Kidney (tissue), 14 donors: Measurements from ENCODE around the gene HES5. TPM values are rescaled to one million over a fixed set of nuclear protein-coding genes. Genes with fewer than 3 reads are reported as not detected.
"Not testable (repeated sequence)": the region's sequence is repeated elsewhere in the genome, so short reads cannot be mapped to it uniquely, and the experiment has no call there.

ENCODE experiments used
- DNase-seq, 5 donors: peaks; one replicate each; pipeline ENCODE4 v3.0.0-alpha.2; 2013 to 2020
- FAIRE-seq: peaks from 2 replicates; lab custom pipeline; 2012; peaks lifted over from hg19 to GRCh38; lab: Jason Lieb, UNC
- H3K27ac ChIP-seq, 2 donors: one replicate each; pipeline ENCODE4 v1.7.0; 2013; ENCODE audit warnings: low read depth in 2 of 2, low read length in 2 of 2, inconsistent platforms in 1 of 2
- H3K27me3 ChIP-seq: one replicate; pipeline ENCODE4 v1.7.1; 2013; ENCODE audit warnings: low read length, inconsistent platforms; ENCODE audit not compliant: control insufficient read depth, insufficient read depth
- H3K36me3 ChIP-seq, 3 donors: one replicate each; pipeline versions ENCODE4 v1.7.0 to v1.7.1; 2013; ENCODE audit warnings: low read length in 3 of 3, control low read depth in 1 of 3, inconsistent platforms in 1 of 3; ENCODE audit not compliant: insufficient read depth in 3 of 3, control insufficient read depth in 2 of 3
- H3K4me1 ChIP-seq, 3 donors: one replicate each; pipeline versions ENCODE4 v1.7.0 to v1.7.1; 2013; ENCODE audit warnings: low read length in 3 of 3, inconsistent platforms in 1 of 3, low read depth in 1 of 3; ENCODE audit not compliant: control insufficient read depth in 2 of 3, insufficient read depth in 2 of 3
- H3K4me3 ChIP-seq, 3 donors: one replicate each; pipeline versions ENCODE4 v1.7.0 to v1.8.1; 2013; ENCODE audit warnings: low read length in 3 of 3, control low read depth in 1 of 3, inconsistent platforms in 1 of 3
- H3K9ac ChIP-seq, 3 donors: one replicate each; pipeline versions ENCODE4 v1.7.0 to v1.7.1; 2013; ENCODE audit warnings: low read length in 3 of 3, control low read depth in 1 of 3, inconsistent platforms in 1 of 3
- H3K9me3 ChIP-seq, 3 donors: one replicate each; pipeline versions ENCODE4 v1.7.0 to v1.7.1; 2013; ENCODE audit warnings: low read length in 3 of 3, control low read depth in 1 of 3, inconsistent platforms in 1 of 3; ENCODE audit not compliant: control insufficient read depth in 2 of 3, insufficient read depth in 1 of 3
- intact Hi-C: fragments of 100-400 bp; cut with DNase I; formaldehyde crosslinking; loops from one replicate; pipeline ENCODE4 v1.11.1; 2022
- polyA plus RNA-seq: library from polyadenylated mRNA; stranded (reverse); fragments of 350-450 nt; fragmentation: Illumina TruSeq; extraction: RNeasy Lipid Tissue Mini Kit (QIAGEN cat#74804); gene quantifications from one replicate; pipeline ENCODE4 v1.2.3, GENCODE V29; 2014; ENCODE audit warnings: low read depth, low replicate concordance; ENCODE audit not compliant: insufficient read depth
- total RNA-seq: library from RNA; stranded (reverse); fragmentation: NEBNext Ultra II Directional; extraction: Animal tissue kit (Norgen Biotek cat#: 25700); gene quantifications from one replicate; pipeline ENCODE4 v1.2.1, GENCODE V29; 2021
- TF ChIP-seq, protein P1 (sequence below): IDR thresholded peaks from 3 replicates; pipeline ENCODE4 v1.5.1; 2012; ENCODE audit warnings: mild to moderate bottlenecking, moderate library complexity, borderline replicate concordance; ENCODE audit not compliant: insufficient read depth; ENCODE audit errors: extremely low read depth
- donor health status: control.
- donor health status: control.
- donor health status: control.
- donor health status: control.
- donor health status: control.
- donor health status: DM: yes; HTN: yes; CAD: no.
- donor health status: Normal renal cell carcinoma (clear cell type).

Gene HES5
- total and polyA plus RNA-seq, 2 donors from 2014 or later: 0.44 TPM; not detected in 1

DNA sequence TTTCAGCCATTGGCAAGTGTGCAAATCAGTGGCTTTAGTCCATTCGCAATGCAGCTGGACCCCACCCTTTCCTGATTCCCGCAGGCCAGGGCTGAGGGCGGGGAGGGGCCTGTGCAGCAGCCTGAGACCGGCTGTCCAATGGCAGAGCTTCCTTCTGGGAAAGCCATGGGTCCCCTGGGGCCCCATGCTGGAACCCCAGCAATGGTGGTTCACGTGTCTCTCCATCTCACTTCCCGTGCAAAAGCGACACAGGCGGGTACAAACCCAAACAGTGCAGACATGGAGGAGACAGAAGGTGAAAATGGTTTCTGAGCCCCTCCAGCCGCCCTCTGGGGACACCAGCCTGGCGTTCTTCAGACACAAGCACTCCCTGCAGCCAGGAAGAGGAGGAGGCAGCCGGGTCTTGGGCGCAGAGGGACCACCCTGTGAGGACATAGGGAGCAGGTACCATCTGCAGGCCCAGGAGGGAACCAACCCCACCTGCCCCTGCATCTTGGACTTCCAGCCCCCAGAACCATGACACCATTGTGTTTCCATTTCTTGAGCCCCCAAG, 20.3 kb upstream of the HES5 start:
- FAIRE-seq, H3K36me3 ChIP-seq, DNase-seq, H3K27me3 ChIP-seq, H3K9me3 ChIP-seq, H3K9ac ChIP-seq, H3K27ac ChIP-seq, H3K4me3 ChIP-seq, intact Hi-C loops: not testable (repeated sequence)
- peaks cover 0 to 28% (median 23%) of the 10 kb centered on the region in 3 donors for H3K4me1 ChIP-seq

DNA sequence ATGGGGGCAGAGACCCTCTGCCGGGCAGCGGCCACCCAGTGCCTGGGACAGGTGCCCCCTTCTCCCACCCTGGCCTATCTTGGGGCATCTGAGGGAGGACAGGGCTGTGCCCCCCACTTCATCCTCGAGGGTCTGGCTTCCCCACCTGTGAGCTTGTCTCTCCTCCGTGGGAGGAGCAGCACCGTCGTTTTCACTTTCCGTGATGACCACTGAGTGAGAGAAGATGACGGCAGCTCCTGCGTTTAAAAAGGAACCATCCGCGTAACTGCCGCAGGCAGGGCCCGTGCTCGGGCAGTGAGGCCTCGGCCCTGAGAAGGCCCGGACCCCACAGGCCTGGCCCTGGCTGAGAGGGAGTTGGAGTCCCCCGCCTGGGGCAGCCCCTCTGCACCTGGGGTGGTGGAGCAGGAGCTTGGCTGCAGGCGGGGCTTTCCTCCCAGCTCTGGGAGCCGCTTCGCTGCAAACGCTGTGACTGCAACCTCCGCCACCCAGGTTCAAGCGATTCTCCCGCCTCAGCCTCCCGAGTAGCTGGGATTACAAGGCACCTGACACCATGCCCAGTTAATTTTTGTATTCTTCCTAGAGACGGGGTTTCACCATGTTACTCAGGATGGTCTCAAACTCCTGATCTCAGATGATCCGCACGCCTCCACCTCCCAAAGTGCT, 19.4 kb upstream of the HES5 start:
- Histone ChIP-seq H3K4me1 (peaks cover 0 to 32% (median 18%) of the 10 kb centered on the region in 3 donors), H3K4me3 (peak overlapping the region in 1 of 3 donors; percentile 61), H3K9ac (peak overlapping the region in 2 of 3 donors; percentile 41 to 77), H3K27ac (peak overlapping the region; percentile 91 to 99)
- not testable (repeated sequence) for H3K9me3 ChIP-seq, H3K27me3 ChIP-seq, FAIRE-seq, H3K36me3 ChIP-seq, DNase-seq
- intact Hi-C loops: loop anchor here (10.0 kb wide), 1 partner anchor 135 kb away; the partner anchor contains the start of gene PEX10

DNA sequence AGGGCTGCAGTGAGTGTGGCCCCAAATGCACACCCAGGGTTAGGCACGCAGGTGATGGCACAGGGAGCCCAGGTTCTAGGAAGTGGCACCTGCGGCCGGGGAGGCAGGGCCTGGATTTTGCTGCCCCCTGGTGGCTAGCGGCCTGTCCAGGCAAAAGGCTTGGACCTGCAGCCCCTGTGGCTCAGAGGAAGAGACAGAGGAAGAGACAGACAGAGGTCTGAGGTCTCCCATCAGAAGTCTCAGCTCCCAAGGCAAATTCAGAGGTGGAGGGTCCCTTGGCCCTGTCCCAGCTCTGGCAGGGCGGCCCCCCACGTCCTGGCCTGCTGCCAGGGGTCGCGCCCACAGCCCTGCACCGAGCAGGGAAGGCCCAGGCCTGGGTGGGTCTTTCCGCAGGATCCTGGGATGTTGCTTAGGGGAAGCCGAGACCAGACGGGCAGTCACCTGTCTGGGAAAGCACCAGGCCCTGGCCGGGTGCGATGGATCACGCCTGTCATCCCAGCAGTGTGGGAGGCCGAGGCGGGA, 18.1 kb upstream of the HES5 start:
- intact Hi-C loops: loop anchor here (10.0 kb wide), 1 partner anchor 133 kb away; the partner anchor contains the start of gene PEX10
- Histone ChIP-seq H3K36me3 (no peaks in the 10 kb centered on the region), H3K4me1 (peaks cover 0 to 38% (median 18%) of the 10 kb centered on the region in 3 donors), H3K9me3 (no peaks in the 10 kb centered on the region), H3K27ac (peak overlapping the region; percentile 91 to 99), H3K9ac (peak overlapping the region in 2 of 3 donors; percentile 41 to 65), H3K4me3 (peak overlapping the region in 2 of 3 donors; percentile 50 to 61), H3K27me3 (no peaks in the 10 kb centered on the region)
- no peak for FAIRE-seq
- TF ChIP-seq, protein P1, sequence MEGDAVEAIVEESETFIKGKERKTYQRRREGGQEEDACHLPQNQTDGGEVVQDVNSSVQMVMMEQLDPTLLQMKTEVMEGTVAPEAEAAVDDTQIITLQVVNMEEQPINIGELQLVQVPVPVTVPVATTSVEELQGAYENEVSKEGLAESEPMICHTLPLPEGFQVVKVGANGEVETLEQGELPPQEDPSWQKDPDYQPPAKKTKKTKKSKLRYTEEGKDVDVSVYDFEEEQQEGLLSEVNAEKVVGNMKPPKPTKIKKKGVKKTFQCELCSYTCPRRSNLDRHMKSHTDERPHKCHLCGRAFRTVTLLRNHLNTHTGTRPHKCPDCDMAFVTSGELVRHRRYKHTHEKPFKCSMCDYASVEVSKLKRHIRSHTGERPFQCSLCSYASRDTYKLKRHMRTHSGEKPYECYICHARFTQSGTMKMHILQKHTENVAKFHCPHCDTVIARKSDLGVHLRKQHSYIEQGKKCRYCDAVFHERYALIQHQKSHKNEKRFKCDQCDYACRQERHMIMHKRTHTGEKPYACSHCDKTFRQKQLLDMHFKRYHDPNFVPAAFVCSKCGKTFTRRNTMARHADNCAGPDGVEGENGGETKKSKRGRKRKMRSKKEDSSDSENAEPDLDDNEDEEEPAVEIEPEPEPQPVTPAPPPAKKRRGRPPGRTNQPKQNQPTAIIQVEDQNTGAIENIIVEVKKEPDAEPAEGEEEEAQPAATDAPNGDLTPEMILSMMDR: peak; percentile 94
- DNase-seq: peak; percentile 86 to 95 (median 89)

DNA sequence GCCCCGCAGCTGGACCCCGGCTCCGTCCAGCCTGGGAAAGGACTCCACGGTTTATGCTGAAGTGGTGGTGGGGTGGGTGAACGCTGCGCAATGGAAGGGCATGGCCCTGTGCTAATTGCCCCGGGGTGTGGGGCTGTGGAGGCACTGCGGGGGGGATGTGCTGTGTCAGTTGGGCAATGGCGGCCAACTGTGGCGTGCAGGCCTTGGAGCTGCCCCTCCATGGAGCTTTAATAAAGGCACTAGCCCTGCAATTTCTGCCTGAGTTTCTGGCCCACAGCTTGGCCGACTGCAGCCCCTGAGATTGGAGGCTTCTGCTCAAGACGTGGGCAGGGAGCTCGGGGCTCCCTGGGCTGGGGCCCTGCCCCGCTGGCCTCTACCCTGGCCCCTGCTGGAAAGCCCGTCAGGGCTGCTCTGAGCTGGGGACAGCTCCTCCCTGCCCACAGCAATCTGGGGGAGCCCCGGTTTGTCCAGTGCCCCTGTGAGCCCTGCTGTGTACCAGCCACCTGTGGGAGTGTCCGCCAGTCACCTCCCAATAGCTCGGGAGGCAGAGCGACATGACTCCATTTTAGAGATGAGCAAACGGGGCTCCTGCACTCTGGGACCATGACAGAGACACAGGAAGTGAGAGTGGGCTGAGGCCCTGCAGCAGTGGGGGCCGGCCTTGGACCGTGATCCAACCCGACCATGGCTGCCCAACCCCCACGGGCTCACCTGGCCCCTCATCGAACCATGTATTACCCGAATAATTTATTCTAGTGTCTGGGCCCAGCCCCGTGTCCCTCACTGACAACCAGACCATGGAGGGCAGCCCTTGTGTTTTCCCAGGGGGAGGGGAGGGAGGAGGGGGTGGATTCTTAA, 17.4 kb upstream of the HES5 start:
- peak overlapping the region in 2 of 3 donors; percentile 8 to 41 for H3K9ac ChIP-seq
- H3K9me3 ChIP-seq: no peaks in the 10 kb centered on the region
- FAIRE-seq: no peak
- peak in 1 of 5 donors; percentile 81 for DNase-seq
- H3K4me3 ChIP-seq: peak overlapping the region in 2 of 3 donors; percentile 28 to 61
- peak overlapping the region; percentile 91 to 99 for H3K27ac ChIP-seq
- peaks cover 0 to 38% (median 18%) of the 10 kb centered on the region in 3 donors for H3K4me1 ChIP-seq
- no peaks in the 10 kb centered on the region for H3K27me3 ChIP-seq
- intact Hi-C loops: loop anchor here (10.0 kb wide), 1 partner anchor 133 kb away; the partner anchor contains the start of gene PEX10
- H3K36me3 ChIP-seq: no peaks in the 10 kb centered on the region
- TF ChIP-seq, protein P1: no peak
